Measurements from ENCODE around the gene OR56B1.

OR56B1 gene

DNA sequence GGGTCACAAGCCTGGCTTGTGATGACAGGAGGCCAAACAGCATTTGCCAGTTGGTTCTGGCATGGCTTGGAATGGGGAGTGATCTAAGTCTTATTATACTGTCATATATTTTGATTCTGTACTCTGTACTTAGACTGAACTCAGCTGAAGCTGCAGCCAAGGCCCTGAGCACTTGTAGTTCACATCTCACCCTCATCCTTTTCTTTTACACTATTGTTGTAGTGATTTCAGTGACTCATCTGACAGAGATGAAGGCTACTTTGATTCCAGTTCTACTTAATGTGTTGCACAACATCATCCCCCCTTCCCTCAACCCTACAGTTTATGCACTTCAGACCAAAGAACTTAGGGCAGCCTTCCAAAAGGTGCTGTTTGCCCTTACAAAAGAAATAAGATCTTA is 843 bp downstream of the OR56B1 start:
- DNase-seq (ENCODE audit: low spot score): no peak

DNA sequence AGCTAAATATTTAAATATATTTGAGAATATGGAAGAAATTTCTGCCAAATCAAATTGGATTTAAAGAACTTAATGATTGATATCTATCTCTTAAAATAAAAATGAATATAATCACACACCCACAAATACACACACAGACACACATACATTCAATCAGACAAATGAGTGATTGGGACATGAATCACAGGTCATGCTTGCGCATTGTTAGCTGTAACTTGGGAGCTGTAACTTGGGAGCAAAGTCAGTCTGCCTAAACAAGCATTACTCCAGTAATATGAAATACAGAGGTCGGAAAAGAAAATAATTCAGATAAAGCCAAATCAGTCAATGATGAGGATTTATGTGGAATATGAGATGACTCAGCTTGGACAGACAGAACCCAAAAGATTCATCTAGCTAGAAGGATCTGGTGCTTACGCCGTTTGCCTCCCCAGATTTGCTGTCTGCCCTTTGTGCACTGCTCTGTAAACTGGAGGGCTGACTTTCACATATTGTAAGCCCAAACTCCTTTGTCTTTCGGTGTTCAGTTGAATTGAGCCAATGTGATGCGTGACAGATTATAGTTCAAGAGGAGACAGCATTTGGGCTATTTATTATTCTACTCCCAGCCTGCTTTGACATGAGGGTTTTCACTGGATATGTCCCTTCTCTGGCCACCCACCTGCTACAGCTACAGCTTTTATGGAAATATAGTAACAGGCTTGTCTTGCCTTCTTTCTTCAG is 1.6 kb downstream of the OR56B1 start:
- no peak for DNase-seq (ENCODE audit: low spot score)

DNA sequence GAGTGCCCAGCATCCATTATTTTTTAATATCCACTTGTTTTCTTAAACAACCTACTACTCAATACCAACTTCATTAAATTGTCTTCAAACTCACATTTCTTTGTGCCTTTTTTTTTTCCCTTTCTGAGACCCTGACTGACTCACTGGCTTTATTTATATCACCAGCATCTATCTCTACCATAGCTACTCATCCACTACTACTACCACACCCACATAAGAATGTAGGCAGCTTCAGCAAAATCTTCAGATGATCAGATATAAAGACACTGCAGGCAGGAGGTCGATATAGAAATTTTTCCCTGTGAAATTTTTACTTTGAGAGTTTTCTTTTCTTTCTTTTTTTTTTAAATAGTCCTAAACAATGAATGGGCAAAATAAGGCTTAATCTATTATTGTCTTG is 2.2 kb downstream of the OR56B1 start:
- no peak for DNase-seq (ENCODE audit: low spot score)

DNA sequence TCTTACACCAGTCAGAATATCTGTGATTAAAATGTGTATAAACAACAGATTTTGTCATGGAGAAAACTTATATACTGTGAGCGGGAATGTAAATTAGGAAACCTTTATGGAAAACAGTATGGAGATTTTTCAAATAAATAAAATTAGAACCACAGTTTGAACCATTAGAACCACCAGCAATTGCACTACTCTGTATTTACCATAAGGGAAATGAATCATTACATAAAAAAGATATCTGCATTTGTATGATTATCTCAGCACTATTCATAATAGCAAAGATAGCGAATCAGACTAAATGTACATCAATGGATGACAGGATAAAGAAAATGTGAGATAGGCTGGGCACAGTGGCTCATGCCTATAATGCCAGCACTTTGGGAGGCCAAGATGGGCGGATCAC is 10.4 kb downstream of the OR56B1 start:
- no peak for DNase-seq (ENCODE audit: low spot score)

DNA sequence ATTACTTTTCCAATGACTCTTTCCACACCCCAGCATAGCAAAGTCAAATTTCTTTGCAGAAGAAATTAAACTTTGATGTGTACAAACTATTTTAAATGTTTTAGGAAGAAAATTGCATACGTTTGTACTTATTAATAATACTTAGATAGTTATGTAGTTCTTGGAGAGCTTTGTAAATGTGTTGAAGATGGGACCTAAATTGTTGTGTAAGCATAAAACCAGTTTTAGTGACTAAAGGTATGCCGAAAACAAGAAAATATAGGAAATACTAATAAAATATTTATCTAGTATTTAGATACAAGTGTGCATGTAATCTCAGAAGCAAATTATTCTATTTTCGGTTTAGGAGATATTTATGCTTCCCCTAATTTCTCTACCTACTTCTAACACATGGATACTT is 13.6 kb downstream of the OR56B1 start:
- DNase-seq (ENCODE audit: low spot score): no peak

DNA sequence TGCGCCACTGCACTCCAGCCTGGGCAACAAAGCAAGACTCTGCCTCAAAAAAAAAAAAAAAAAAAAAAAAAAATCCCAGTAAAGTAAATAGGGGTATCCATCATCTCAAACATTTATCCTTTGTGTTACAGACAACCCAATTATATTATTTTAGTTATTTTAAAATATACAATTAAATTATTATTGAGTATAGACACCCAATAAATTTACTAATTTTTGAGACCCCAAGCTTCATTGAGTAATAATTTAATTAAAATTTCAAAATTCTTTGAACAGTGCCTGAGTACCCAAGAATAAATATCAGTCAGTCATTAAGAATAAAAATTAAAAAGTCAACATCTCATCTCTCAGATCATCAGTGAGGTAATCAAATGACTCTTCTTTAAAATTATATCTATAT is 17.7 kb downstream of the OR56B1 start, which contains the start of gene OR52N4:
Gene OR52N4 (plus strand): TSS at position 301 of the 400 bp plus-strand sequence. CDS start 498 bp downstream, outside the sequence.
- no peak for DNase-seq (ENCODE audit: low spot score)

DNA sequence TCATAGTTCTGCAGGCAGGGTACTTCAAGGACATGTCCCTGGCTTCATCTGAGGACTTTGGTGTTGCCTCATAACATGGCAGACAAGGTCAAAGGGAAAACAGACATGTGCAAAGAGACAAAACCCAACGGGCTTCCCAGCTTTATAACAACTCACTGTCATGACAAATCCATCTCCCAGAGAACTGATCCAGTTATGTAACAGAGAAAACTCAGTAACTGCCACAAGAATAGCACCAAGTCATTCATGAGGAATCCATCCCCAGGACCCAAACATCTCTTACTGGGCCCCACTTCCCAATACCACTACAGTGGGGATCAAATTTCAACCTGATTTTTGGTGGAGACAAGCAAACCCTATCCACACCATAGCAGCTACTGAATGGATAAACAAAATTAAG is 30.8 kb downstream of the OR56B1 start:
- no peak for DNase-seq (ENCODE audit: low spot score)

DNA sequence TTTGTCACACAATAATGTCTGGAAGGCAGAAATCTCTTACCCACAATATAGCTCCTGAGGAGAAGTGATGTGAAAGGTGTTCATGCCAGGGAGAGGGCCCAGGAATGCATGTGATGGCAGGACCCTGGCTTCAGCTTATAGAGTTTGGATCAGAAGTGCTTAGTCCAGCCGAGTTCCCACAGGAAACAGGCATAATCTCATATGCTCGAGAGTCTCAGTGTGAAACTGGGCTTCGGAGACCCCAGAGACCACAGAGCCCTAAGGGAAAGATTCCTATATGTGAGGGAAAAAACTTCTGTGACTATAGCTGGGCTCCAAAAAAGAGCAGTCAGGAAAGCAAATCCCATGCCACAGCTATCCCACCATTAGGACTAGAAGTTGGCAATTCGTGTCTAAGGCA is 47.0 kb downstream of the OR56B1 start, which contains the start of gene OR52N5:
Gene OR52N5 (minus strand): TSS at position 101 of the 400 bp plus-strand sequence. CDS start 4,721 bp downstream, outside the sequence.
- no peak for DNase-seq (ENCODE audit: low spot score)
